ENCODE measurements around the gene RYK.

GRCh38 chr3:134239538-134239937 is 11.1 kb downstream of the RYK start:
- TF ChIP-seq POLR2A (IDR thresholded peaks at IDR 0.05; ENCODE audit: low read depth, low read length) (no peak), POLR2AphosphoS5 (IDR thresholded peaks at IDR 0.05; ENCODE audit: low read depth, low read length) (no peak), TAF1 (IDR thresholded peaks at IDR 0.05; ENCODE audit: low read depth, low read length) (no peak), PAX5 (IDR thresholded peaks at IDR 0.05; ENCODE audit: insufficient read depth, low read length, severe bottlenecking) (no peak), SPI1 (IDR thresholded peaks at IDR 0.05; ENCODE audit: low read depth, low read length) (no peak), POU2F2 (IDR thresholded peaks at IDR 0.05; ENCODE audit: low read depth, low read length) (no peak)
